GM23248 (cell line): ENCODE results near the gene KRT6B.

Experiments used
- EZH2 ChIP-seq: fragments of 200-600 bp; sonication (generic); IDR thresholded peaks from 2 replicates; pipeline ENCODE4 v1.6.1; 2018; ENCODE audit warnings: antibody characterized with exemption, mild to moderate bottlenecking; ENCODE audit not compliant: insufficient read depth, poor library complexity, severe bottlenecking
- EZH2phosphoT487 ChIP-seq: fragments of 200-600 bp; sonication (generic); IDR thresholded peaks from 2 replicates; pipeline ENCODE4 v1.6.1; 2018; ENCODE audit warnings: antibody characterized with exemption, moderate library complexity, mild to moderate bottlenecking, low read depth; ENCODE audit not compliant: insufficient read depth

DNA sequence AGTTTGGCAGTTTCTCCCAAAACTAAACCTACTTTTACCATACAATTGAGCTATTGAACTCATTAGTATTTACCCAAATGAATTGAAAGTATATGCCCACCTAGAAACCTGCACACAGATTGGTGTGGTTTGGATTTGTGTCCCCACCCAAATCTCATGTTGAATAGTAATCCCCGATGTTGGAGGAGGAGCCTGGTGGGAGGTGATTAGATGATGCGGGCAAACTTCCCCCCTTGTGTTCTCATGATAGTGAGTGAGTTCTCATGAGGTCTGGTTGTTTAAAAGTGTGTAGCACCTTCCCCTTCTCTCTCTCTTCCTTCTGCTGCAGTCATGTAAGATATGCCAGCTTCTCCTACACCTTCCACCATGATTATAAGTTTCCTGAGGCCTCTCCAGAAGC is 25.7 kb upstream of the KRT6B start:
- TF ChIP-seq EZH2phosphoT487 (no peak), EZH2 (no peak)
